GM12878 (cell line): ENCODE data around the gene PCIF1. TPM values are rescaled to one million over a fixed set of nuclear protein-coding genes. Genes with fewer than 3 reads are reported as not detected.
A peak's percentile ranks its signal among the peaks of the same experiment; 100 is the strongest.

ENCODE experiments used
- ATAC-seq: fragments of 200-7000 bp; cut with Tn5 transposase; 3 replicates; pipeline ENCODE4 v1.9.1; 2020; ENCODE audit warnings: mild to moderate bottlenecking, moderate library complexity
- BruUV-seq: library from RNA; stranded (reverse); fragments of 400-500 nt; replicated peaks from 2 replicates; lab custom pipeline; 2021; lab: Mats Ljungman, UMichigan
- CTCF ChIA-PET: fragments of 300-600 bp; sonication (Branson Sonifier 250); formaldehyde crosslinking; extraction: SDS; loops from one replicate; lab custom pipeline; 2021; ENCODE audit warnings: inconsistent platforms; lab: Yijun Ruan, JAX
- POLR2A ChIA-PET: fragments of 350-600 bp; formaldehyde crosslinking; extraction: SDS; loops from one replicate; lab custom pipeline; 2021; ENCODE audit warnings: inconsistent platforms; lab: Charles Lee
- RAD21 ChIA-PET: fragments of 300-600 bp; sonication (Branson Sonifier 250); formaldehyde crosslinking; loops from one replicate; lab custom pipeline; 2023; ENCODE audit warnings: antibody characterized with exemption; ENCODE audit not compliant: unreplicated experiment; lab: Charles Lee
- SMC1A ChIA-PET: fragments of 300-600 bp; sonication (Branson Sonifier 250); formaldehyde crosslinking; loops from one replicate; lab custom pipeline; 2023; ENCODE audit not compliant: unreplicated experiment, uncharacterized antibody; lab: Charles Lee
- DNase-seq: peaks from one replicate; pipeline ENCODE4 v3.0.0-alpha.2; 2011; ENCODE audit warnings: low read depth, low spot score
- FAIRE-seq: peaks from 3 replicates; lab custom pipeline; 2011; peaks lifted over from hg19 to GRCh38; lab: Jason Lieb, UNC
- H2AFZ ChIP-seq: 2 replicates; pipeline ENCODE4 v1.6.0; 2011; ENCODE audit warnings: low read depth, low read length, control low read depth; ENCODE audit not compliant: control insufficient read depth
- H3K27ac ChIP-seq: 2 replicates; pipeline ENCODE4 v1.5.1; 2011; ENCODE audit warnings: control low read depth; ENCODE audit not compliant: control insufficient read depth, insufficient read depth
- H3K27me3 ChIP-seq, 2 experiments: replicated peaks in 1 of 2; 2 replicates each; pipeline versions ENCODE4 v1.6.0 to v1.6.1; 2011; ENCODE audit warnings: low read length in 1 of 2; ENCODE audit not compliant: control insufficient read depth in 2 of 2, insufficient read depth in 2 of 2
- H3K36me3 ChIP-seq, 2 experiments: 2 replicates each; pipeline ENCODE4 v1.5.1; 2011; ENCODE audit warnings: low read length in 1 of 2; ENCODE audit not compliant: control insufficient read depth in 2 of 2, insufficient read depth in 2 of 2
- H3K4me1 ChIP-seq: 2 replicates; pipeline ENCODE4 v1.6.1; 2011; ENCODE audit warnings: mild to moderate bottlenecking, low read length, moderate library complexity, mixed read lengths; ENCODE audit not compliant: control insufficient read depth, insufficient read depth
- H3K4me2 ChIP-seq: 2 replicates; pipeline ENCODE4 v1.6.0; 2011; ENCODE audit warnings: control low read depth; ENCODE audit not compliant: control insufficient read depth, insufficient read depth
- H3K4me3 ChIP-seq: fragments of 200-600 bp; sonication (generic); 2 replicates; pipeline ENCODE4 v1.5.1; 2016
- H3K79me2 ChIP-seq: 2 replicates; pipeline ENCODE4 v1.6.0; 2011; ENCODE audit warnings: low read length; ENCODE audit not compliant: control insufficient read depth, insufficient read depth
- H3K9ac ChIP-seq: 2 replicates; pipeline ENCODE4 v1.8.0; 2011; ENCODE audit warnings: low read length, control low read depth, mixed read lengths; ENCODE audit not compliant: control insufficient read depth, insufficient read depth
- H3K9me3 ChIP-seq: replicated peaks from 3 replicates; pipeline ENCODE4 v1.5.1; 2011; ENCODE audit warnings: mild to moderate bottlenecking, low read length; ENCODE audit not compliant: control insufficient read depth, insufficient read depth
- H4K20me1 ChIP-seq: 2 replicates; pipeline ENCODE4 v1.6.0; 2011; ENCODE audit not compliant: control insufficient read depth, insufficient read depth
- ATF3 ChIP-seq: IDR thresholded peaks from 2 replicates; pipeline ENCODE4 v1.6.1; 2011; ENCODE audit warnings: low read depth, mild to moderate bottlenecking, low read length, moderate library complexity, borderline replicate concordance; ENCODE audit errors: extremely low read depth
- CHD1 ChIP-seq: IDR thresholded peaks from 2 replicates; pipeline ENCODE4 v1.6.1; 2012; ENCODE audit warnings: low read depth, low read length, improper control_type of control experiment
- ETV6 ChIP-seq, 2 experiments: fragments of 450-650 bp in 1 of 2; IDR thresholded peaks in 1 of 2; conservative IDR thresholded peaks in 1 of 2; 2 replicates each; pipeline ENCODE4 v1.6.1; 2014; ENCODE audit warnings: antibody characterized with exemption in 1 of 2, borderline replicate concordance in 1 of 2, low read depth in 1 of 2, mild to moderate bottlenecking in 1 of 2, moderate library complexity in 1 of 2
- HDGF ChIP-seq: fragments of 450-650 bp; IDR thresholded peaks from 2 replicates; pipeline ENCODE4 v1.6.1; 2016; ENCODE audit warnings: antibody characterized with exemption
- KAT2A ChIP-seq: conservative IDR thresholded peaks from 2 replicates; pipeline ENCODE4 v1.6.1; 2011; ENCODE audit warnings: low read depth, low read length; ENCODE audit not compliant: control insufficient read depth
- SMAD5 ChIP-seq: IDR thresholded peaks from 2 replicates; pipeline ENCODE4 v1.6.1; 2016; ENCODE audit warnings: antibody characterized with exemption, low read depth
- USF2 ChIP-seq: IDR thresholded peaks from 2 replicates; pipeline ENCODE4 v1.6.1; 2011; ENCODE audit warnings: low read depth, low read length, improper control_type of control experiment, borderline replicate concordance
- ZBTB33 ChIP-seq: fragments of 450-650 bp; IDR thresholded peaks from 2 replicates; pipeline ENCODE4 v1.6.1; 2017; ENCODE audit warnings: mild to moderate bottlenecking
- ZNF622 ChIP-seq: fragments of 450-650 bp; IDR thresholded peaks from 2 replicates; pipeline ENCODE4 v1.6.1; 2017; ENCODE audit warnings: mild to moderate bottlenecking, inconsistent platforms
- WGBS: methylation state at CpG from one replicate; pipeline ENCODE4 v1.1.6; 2016; ENCODE audit warnings: low lambda C conversion rate; ENCODE audit not compliant: insufficient replicate concordance, insufficient coverage; ENCODE audit errors: missing lambda C conversion rate; 5-methylcytosine and 5-hydroxymethylcytosine counted together
- in situ Hi-C: fragments of 300-500 bp; cut with MboI; formaldehyde crosslinking; loops from 9 replicates; pipeline ENCODE4 v1.14.3; 2018; ENCODE audit warnings: mixed read lengths
- intact Hi-C: fragments of 100-400 bp; cut with micrococcal nuclease; formaldehyde crosslinking; loops from one replicate; pipeline ENCODE4 v1.14.2; 2022; ENCODE audit not compliant: unreplicated experiment
- polyA plus RNA-seq, 11 experiments: library from polyadenylated mRNA; depleted of rRNA in 4 of 11; unstranded in 6 of 11; stranded (reverse) in 5 of 11; fragments of >200 nt; fragmentation: Nextera tagmentation in 4 of 11; fragmentation: Illumina TruSeq in 1 of 11; extraction: Ambion mirVana in 4 of 11; extraction: Trizol in 1 of 11; gene quantifications; 1 replicate in 1 of 11; 2 replicates in 10 of 11; pipeline versions ENCODE4 v1.2.1 to v1.2.3, GENCODE V29; 2011 to 2016; ENCODE audit warnings: inconsistent platforms in 2 of 11, missing spikeins in 2 of 11, low read depth in 1 of 11
- total RNA-seq, 4 experiments: library from RNA; depleted of rRNA in 3 of 4; stranded (reverse); fragments of >200 nt in 3 of 4; fragmentation: Illumina TruSeq in 1 of 4; extraction: Trizol in 1 of 4; gene quantifications; 2 replicates each; pipeline versions ENCODE4 v1.2.1 to v1.2.3, GENCODE V29; 2013 to 2021
- TF ChIP-seq, protein P1 (sequence below): fragments of 450-650 bp; IDR thresholded peaks from 2 replicates; pipeline ENCODE4 v1.6.1; 2016; ENCODE audit warnings: mild to moderate bottlenecking, moderate library complexity, borderline replicate concordance

PCIF1 gene
- total and polyA plus RNA-seq, 10 of the 15 experiments (the other 5 are each of a cell fraction or from before 2014, with no cell fraction given): 8.4 to 32.9 (median 17.6) TPM

DNA sequence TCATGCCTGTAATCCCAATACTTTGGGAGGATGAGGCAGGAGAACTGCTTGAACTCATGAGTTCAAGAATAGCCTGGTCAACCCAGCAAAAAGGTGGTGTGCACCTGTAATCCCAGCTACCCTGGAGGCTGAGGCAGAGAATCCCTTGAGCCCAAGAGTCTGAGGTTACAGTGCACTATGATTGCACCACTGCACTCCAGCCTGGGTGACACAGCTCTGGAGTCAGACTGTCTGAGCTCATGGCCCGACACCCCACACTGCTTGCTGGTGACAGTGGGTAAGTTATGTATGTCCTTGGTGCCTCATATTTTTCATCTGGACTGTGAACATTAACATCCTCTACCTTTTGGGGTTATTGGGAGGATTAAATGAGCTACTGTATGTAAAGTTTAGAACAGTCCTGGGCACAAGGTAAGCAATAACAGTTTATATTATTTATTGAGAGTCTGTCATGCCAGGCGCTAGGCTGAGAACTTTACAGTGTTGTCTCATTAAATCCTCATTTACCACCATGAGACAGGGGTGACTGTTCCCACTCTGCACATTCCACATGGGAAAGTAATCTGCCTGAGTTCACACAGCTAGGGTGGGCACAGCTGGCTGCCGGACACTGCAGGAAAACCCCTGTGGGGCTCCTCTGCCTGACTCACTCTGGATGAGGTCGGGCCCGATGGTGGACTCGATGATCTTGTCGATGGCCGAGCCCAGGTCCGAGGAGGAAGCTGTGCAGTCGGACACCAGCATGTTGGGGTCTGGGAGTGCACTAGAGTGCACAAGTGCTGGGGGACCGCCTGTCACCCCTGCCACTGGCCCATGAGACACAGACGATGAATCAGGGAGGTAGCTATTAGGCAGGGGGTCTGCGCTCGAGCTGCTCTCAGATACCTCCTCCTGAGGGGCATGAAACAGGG, 34.6 kb downstream of the PCIF1 start:
- DNase-seq: no peak
- Histone ChIP-seq H3K79me2 (peaks cover 34% of the 10 kb centered on the region), H4K20me1 (no peaks in the 10 kb centered on the region), H3K4me3 (peak overlapping the region; percentile 81; the same call in 1 of the 2 replicates), H3K36me3 (peaks cover 8 to 23% of the 10 kb centered on the region in 2 experiments), H3K4me1 (peaks cover 9% of the 10 kb centered on the region), H3K27me3 (no peaks in the 10 kb centered on the region), H3K9me3 (no peaks in the 10 kb centered on the region; the same call in 2 of the 3 replicates), H2AFZ (no peak overlapping the region), H3K4me2 (peak overlapping the region; percentile 83), H3K9ac (peak overlapping the region; percentile 18), H3K27ac (0 out of 2 replicates have a peak overlapping the region, but pooled peaks have one; percentile 20)
- SMC1A ChIA-PET: interaction anchor here (0.7 to 3.6 kb wide), 18 partner anchors 9 to 440 kb away, joined by 3 to 34 read pairs (median 5); partner anchors contain the start of genes PCIF1 and UBE2C
- in situ Hi-C loops: no loop called here
- intact Hi-C loops: no loop called here
- RAD21 ChIA-PET: interaction anchor here (1.1 to 4.1 kb wide), 9 partner anchors 8 to 169 kb away, joined by 3 to 26 read pairs (median 13); partner anchors contain the start of genes PCIF1 and UBE2C
- BruUV-seq: no TSS peak
- POLR2A ChIA-PET: interaction anchor here (1.1 to 3.5 kb wide), 5 partner anchors 8 to 77 kb away, joined by 3 to 50 read pairs (median 9); partner anchors contain the start of genes CTSA, NEURL2 and PCIF1
- CTCF ChIA-PET: interaction anchor here (0.7 to 12.1 kb wide), 44 partner anchors 9 to 719 kb away, joined by 3 to 151 read pairs (median 5); partner anchors contain the start of genes ACOT8, DNTTIP1, MMP9 and PCIF1
- TF ChIP-seq ETV6 (conservative IDR thresholded peaks at IDR 0.05 in 1 of 2, IDR thresholded peaks at IDR 0.05 in 1 of 2; ENCODE audit: borderline replicate concordance in 1 of 2, low read depth in 1 of 2): no peak
- TF ChIP-seq CHD1: no peak
- TF ChIP-seq, protein P1, sequence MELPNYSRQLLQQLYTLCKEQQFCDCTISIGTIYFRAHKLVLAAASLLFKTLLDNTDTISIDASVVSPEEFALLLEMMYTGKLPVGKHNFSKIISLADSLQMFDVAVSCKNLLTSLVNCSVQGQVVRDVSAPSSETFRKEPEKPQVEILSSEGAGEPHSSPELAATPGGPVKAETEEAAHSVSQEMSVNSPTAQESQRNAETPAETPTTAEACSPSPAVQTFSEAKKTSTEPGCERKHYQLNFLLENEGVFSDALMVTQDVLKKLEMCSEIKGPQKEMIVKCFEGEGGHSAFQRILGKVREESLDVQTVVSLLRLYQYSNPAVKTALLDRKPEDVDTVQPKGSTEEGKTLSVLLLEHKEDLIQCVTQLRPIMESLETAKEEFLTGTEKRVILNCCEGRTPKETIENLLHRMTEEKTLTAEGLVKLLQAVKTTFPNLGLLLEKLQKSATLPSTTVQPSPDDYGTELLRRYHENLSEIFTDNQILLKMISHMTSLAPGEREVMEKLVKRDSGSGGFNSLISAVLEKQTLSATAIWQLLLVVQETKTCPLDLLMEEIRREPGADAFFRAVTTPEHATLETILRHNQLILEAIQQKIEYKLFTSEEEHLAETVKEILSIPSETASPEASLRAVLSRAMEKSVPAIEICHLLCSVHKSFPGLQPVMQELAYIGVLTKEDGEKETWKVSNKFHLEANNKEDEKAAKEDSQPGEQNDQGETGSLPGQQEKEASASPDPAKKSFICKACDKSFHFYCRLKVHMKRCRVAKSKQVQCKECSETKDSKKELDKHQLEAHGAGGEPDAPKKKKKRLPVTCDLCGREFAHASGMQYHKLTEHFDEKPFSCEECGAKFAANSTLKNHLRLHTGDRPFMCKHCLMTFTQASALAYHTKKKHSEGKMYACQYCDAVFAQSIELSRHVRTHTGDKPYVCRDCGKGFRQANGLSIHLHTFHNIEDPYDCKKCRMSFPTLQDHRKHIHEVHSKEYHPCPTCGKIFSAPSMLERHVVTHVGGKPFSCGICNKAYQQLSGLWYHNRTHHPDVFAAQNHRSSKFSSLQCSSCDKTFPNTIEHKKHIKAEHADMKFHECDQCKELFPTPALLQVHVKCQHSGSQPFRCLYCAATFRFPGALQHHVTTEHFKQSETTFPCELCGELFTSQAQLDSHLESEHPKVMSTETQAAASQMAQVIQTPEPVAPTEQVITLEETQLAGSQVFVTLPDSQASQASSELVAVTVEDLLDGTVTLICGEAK: no peak
- TF ChIP-seq ATF3: no peak
- no peak for TF ChIP-seq ZBTB33
- no peak for TF ChIP-seq ZNF622
- TF ChIP-seq USF2: no peak
- no peak for TF ChIP-seq KAT2A
- TF ChIP-seq HDGF: no peak
- no peak for TF ChIP-seq SMAD5
- WGBS: 94% methylated on average over 14 of the region's 14 CpGs
- no peak for FAIRE-seq
- ATAC-seq: no peak
